A172 (cell line): ENCODE results near the gene AQP5. TPM values are rescaled to one million over a fixed set of nuclear protein-coding genes. Genes with fewer than 3 reads are reported as not detected.
A peak's percentile ranks its signal among the peaks of the same experiment; 100 is the strongest.

Source experiments
- DNase-seq: peaks from one replicate; pipeline ENCODE4 v3.0.0-alpha.2; 2015; ENCODE audit warnings: low spot score
- total RNA-seq: library from RNA; depleted of rRNA; stranded (reverse); fragments of >200 nt; shearing (Covaris generic); gene quantifications from 2 replicates; pipeline ENCODE4 v1.2.3, GENCODE V29; 2014

Gene AQP5
- total RNA-seq, 1 experiment from 2014 or later, result 0.07 TPM

- DNase-seq, result no peak
These were observed 3.4 kb downstream of the AQP5 start for GRCh38 chr12:49964849-49965624.

DNA sequence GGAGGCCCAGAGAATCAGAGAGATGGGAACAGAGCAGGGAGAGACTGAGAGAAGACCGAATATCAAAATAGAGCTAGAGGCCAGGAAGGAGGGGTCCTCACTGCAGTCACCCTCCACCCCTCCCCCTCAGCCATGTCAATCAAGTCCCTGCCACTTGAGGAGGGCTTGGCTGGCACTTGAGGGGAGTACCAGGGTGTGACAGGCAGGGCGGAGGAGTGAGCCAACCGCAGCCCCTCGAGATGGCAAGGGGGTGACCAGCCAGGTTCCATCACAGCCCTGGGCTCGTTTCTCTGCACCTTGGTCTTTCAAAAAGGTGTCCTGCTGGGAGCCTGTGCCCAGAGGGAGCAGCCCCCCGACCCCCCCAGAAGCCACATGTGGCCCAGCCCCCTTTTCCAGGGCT is 4.2 kb downstream of the AQP5 start:
- DNase-seq, result no peak

- DNase-seq, result no peak
These were observed 4.9 kb downstream of the AQP5 start for GRCh38 chr12:49966511-49967041.

DNA sequence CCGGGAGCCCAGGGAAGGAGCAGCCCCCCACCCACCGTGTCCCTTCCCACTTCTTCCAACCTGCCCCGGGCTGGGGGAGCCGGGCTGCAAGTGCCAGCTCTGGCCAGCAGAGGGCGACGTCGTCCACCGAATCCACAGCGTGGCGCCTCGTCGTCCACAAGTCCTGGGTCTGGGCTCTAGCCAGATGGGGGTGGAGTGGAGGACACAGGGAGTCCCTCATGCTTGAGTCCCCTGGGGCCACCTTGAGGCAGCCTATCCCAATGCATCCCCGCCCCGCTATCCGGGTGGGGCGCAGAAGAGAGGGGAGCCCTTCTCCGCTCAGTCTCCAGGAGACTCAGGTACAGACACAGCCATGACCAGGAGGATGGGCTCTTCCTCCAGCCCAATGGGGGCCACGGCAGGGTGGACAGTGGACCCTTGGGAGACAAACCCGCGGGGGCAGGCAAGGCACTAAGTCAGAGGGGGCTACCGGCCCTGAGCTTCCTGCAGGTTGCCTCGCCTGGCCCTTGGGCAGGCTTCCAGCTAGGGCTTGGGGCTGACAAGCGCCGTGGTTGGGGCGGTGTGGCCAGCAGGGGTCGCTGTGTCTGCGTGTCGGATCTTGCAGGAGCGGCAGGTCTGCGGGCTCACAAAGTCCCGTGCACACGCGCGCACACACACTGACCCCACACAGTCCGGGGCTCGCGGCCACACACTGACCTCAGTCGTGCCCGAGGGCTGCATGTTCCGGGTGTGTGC is 5.5 kb downstream of the AQP5 start:
- peak; percentile 79 for DNase-seq

- no peak for DNase-seq
These were observed 6.1 kb downstream of the AQP5 start for GRCh38 chr12:49967777-49968250.

GRCh38 chr12:49968471-49968870 is 6.8 kb downstream of the AQP5 start:
- DNase-seq, result no peak

- DNase-seq, result no peak
These were observed 7.4 kb downstream of the AQP5 start for GRCh38 chr12:49969027-49969426.

DNA sequence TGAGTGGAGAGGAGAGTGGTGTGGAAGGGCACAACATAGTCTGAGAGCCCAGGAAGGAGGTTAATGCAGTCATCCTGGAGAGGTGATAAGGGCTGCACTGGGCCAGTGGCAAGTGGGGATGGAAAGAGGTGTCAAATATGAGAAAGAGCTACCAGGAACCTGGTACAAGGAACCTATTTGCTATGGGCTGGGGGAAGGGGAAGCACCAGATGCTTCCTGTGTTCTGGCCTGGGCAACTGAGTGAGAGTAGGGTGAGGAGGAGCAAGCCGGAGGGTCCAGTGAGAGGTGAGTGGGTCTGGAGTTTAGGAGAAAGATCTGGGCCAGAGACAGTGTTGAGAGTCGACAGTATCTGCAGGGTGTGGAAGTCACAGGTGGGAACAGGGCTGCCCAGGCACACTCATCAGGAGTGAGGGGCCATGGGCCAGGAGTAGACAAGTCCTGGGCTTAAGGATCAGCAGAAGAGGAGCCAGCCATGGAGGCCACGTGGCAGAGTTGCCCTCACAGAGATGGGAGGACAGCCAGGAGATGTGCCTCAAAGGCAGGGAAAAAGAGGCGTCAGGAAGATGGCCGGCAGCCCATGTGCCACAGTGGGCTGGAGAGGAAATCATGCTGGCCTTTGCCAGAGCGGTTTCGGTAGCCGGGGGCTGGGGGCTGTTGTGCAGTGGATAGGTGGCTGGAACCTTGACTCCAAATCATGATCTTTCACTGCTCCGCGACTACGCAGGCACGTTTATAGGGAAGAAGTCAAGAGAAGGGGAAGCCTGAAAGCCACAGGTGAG is 8.2 kb downstream of the AQP5 start:
- DNase-seq, result no peak

- DNase-seq, result no peak
These were observed 9.0 kb downstream of the AQP5 start for GRCh38 chr12:49970658-49971057.

DNA sequence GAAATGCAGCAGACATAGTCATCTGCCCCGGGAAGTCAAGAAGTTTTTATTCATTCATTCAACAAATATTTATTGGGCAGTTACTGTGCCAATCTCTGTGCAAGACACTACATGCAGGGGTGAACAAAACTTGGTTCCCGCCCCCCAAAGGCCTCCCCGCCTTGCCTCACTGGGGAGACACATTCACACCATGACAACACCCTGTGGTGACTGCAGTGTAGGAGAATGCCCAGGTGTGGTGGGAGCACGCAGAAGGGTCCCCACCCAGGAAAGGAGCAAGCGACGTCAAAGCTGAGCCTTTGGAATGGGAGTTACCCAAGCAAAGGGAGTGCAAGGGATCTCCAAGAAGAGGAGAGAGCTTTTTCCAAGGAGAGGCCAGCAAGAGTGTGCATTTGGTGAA is 9.5 kb downstream of the AQP5 start:
- DNase-seq, result no peak

DNA sequence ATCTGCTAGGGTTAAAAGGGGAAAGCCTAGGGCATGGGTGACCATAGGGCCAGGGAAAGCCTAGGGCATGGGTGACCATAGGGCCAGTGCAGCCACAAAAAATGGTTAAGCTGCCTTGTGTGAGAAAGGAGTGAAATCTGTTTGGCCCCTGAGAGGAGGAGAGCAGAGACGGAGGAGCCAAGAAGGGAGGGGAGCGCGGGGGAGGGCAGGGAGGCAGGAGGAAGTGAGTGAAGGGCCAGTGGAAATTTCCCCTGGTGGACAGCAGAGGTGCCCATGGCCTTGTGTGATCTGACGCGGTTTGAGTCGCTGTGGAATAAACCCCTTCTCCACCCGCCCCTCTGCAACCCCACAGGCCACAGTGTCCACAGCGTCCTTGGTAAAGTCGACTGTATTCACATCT is 10.5 kb downstream of the AQP5 start:
- no peak for DNase-seq

- DNase-seq, result no peak
These were observed 11.1 kb downstream of the AQP5 start, which contains the start of gene AQP6 for GRCh38 chr12:49972641-49973360. AQP6 (plus strand) TSS chr12:49972947; CDS start chr12:49973174, 227 bp downstream.

DNA sequence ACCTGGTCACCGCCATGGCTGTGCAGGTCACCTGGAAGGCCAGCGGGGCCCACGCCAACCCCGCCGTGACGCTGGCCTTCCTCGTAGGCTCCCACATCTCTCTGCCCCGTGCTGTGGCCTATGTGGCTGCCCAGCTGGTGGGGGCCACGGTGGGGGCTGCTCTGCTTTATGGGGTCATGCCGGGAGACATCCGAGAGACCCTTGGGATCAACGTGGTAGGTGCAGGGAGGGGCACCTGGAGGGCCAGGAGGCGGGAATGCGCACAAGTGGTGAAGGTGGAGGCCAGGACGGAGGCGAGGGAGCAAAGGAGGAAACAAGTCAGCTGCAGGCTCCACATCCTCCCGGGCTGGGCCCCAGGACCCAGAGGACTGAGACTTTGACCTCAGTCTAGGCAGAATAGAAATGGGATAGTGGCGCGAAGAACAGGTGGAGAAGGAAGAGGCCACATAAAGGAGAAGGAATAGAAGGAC is 11.7 kb downstream of the AQP5 start:
- no peak for DNase-seq

- DNase-seq, result no peak
These were observed 12.6 kb downstream of the AQP5 start for GRCh38 chr12:49974231-49974675.

DNA sequence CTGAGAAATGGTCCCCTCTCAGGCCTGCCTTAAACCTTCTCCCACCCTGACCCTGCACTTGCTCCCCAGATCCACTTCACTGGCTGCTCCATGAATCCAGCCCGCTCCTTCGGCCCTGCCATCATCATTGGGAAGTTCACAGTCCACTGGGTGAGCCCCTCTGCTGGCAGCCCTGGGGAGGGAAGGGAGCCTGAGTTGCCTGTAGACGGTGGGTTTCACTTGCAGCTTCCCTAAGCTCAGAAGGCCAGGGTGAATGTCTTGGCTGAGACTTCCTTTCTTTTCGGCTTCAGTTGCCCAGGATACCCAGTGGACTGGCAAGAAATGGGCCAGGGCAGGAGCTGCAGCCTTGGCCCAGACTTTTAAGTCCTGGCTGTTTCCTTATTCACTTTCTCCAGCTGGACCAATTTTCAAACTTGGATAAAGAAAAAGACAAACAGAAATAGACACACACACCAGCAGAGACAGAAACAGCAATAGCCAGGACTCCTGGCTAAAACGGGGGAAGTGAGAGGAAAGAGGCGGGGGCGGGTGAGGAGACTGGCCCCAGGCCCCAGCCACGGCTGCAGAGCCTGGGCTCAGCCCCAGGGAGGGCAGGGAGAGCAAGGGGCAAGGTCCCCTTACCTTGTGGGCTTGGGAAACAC is 13.1 kb downstream of the AQP5 start:
- DNase-seq, result no peak

DNA sequence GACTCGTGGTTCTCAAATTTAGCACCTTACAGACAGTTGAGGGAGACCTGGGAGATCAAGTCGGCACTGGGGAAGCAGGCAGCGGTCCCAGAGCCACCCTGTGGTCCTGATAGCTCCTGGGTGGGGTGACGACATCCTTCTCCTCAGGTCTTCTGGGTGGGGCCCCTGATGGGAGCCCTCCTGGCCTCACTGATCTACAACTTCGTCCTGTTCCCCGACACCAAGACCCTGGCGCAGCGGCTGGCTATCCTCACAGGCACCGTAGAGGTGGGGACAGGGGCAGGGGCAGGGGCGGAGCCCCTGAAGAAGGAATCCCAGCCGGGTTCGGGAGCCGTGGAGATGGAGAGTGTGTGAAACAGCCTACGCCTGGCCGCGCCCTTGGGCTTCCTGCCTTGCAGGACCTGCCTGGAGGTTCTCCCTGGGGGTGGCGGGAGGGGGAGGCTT is 13.7 kb downstream of the AQP5 start:
- no peak for DNase-seq

DNA sequence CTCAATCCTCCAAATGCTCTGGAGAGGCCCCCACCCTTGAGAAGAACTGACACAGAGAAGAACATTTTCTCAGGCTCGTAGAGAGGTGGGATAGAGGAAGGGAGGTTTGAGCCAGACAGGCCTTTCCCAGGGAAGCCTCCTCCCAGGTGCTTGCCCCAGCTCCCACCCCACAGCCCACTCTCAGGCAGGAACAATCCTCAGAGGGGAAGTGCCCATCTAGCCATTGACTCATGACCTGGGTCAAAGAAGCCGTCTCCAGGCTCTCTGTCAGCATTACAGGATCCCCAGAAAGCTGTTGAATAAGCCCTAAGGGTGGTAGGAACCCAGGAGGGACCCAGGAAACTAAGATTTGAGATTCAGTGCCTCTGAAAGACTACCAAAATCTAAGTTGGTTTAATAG is 14.9 kb downstream of the AQP5 start:
- no peak for DNase-seq

GRCh38 chr12:49978125-49978524 is 16.5 kb downstream of the AQP5 start:
- no peak for DNase-seq

DNA sequence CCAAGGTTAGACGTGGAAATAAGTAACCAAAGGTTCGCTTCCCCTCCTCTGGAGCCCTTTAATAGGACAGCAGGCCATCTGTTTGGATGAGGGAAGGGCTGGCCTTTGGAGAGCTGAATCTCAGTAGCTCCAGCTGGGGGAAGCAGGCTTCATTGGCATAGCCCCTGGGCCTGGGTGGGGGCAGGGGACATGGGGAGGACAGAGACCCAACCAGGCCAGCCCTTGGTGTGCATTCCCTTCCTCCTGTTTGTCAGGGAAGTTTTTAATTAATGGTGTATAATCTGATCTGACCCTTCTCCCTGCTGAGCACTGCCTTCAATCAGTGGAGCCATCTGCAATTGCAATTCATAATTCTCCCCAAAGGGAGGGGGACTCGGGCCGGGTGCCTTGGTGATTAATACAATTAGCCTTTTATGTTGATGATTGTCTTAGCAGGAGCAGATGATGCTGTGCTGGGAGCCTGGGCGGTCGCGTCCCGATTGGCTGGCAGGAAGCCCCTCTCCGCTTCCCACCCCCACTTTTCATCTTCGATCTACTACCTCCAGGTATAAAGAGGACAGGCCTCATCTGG is 17.4 kb downstream of the AQP5 start:
- no peak for DNase-seq

DNA sequence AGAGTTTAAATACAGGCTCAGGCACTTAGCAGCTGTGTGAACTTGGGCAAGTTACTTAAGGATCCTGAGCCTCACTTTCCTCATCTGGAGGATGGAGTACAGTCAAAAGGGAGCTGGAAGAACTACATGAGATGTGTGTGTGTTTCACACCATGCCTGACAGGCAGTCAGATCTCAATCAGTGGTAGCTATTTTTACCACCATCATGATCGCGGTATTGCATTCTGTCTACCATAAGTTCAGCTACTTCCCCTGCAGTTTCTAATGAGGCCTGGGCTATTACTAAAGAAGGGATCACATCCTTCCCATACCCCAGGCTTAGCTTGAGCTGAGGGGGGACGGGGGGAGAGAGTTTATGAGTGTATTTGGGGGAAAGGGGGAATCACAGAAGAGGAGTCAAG is 18.1 kb downstream of the AQP5 start:
- no peak for DNase-seq
